B cell (primary cell): ENCODE measurements around the gene CXCL5. TPM values are rescaled to one million over a fixed set of nuclear protein-coding genes. Genes with fewer than 3 reads are reported as not detected.

Experiments used
- ATAC-seq: fragments of 200-7000 bp; cut with Tn5 transposase; one replicate; pipeline ENCODE4 v1.10.0; 2021; ENCODE audit warnings: low read depth, mild to moderate bottlenecking, moderate number of reproducible peaks, moderate library complexity
- CTCF ChIA-PET: fragments of 350-600 bp; sonication (Branson Sonifier 250); formaldehyde crosslinking; loops from one replicate; lab custom pipeline; 2021; ENCODE audit warnings: antibody characterized with exemption, inconsistent platforms; lab: Charles Lee
- POLR2A ChIA-PET: fragments of 350-600 bp; sonication (Branson Sonifier 250); formaldehyde crosslinking; loops from one replicate; lab custom pipeline; 2021; ENCODE audit warnings: antibody characterized with exemption; lab: Charles Lee
- DNase-seq: peaks from one replicate; pipeline ENCODE4 v3.0.0; 2013
- H2AFZ ChIP-seq: 2 replicates; pipeline ENCODE4 v1.6.1; 2012; ENCODE audit warnings: mild to moderate bottlenecking, low read depth, low read length; ENCODE audit not compliant: insufficient read depth, poor library complexity, severe bottlenecking
- H3K27ac ChIP-seq, 2 donors: 1 replicate in 1 of 2; 2 replicates in 1 of 2; pipeline ENCODE4 v1.5.1; 2012 to 2013; ENCODE audit warnings: low read length in 2 of 2, mild to moderate bottlenecking in 2 of 2, moderate library complexity in 1 of 2
- H3K27me3 ChIP-seq, 4 experiments: fragments of 200-600 bp in 1 of 4; sonication (generic) in 1 of 4; replicated peaks in 1 of 4; 1 replicate in 2 of 4; 2 replicates in 2 of 4; pipeline versions ENCODE4 v1.6.1 to v1.7.0; 2013 to 2016; ENCODE audit warnings: low read length in 3 of 4, mild to moderate bottlenecking in 2 of 4, mixed read lengths in 1 of 4, moderate library complexity in 1 of 4; ENCODE audit not compliant: insufficient read depth in 4 of 4, control insufficient read depth in 3 of 4; ENCODE audit errors: control extremely low read depth in 1 of 4
- H3K36me3 ChIP-seq, 2 experiments: replicated peaks in 1 of 2; 1 replicate in 1 of 2; 2 replicates in 1 of 2; pipeline versions ENCODE4 v1.6.1 to v1.7.1; 2013; ENCODE audit warnings: low read length in 1 of 2; ENCODE audit not compliant: insufficient read depth in 2 of 2, control insufficient read depth in 1 of 2; ENCODE audit errors: control extremely low read depth in 1 of 2, extremely low read depth in 1 of 2
- H3K4me1 ChIP-seq, 2 donors: fragments of 200-600 bp in 1 of 2; sonication (generic) in 1 of 2; 1 replicate in 1 of 2; 2 replicates in 1 of 2; pipeline versions ENCODE4 v1.5.1 to v1.6.1; 2013 to 2017; ENCODE audit warnings: low read length in 2 of 2; ENCODE audit not compliant: control insufficient read depth in 2 of 2, insufficient read depth in 2 of 2
- H3K4me2 ChIP-seq: replicated peaks from 2 replicates; pipeline ENCODE3; 2012; ENCODE audit warnings: mild to moderate bottlenecking, low read depth, low read length; ENCODE audit not compliant: poor library complexity, severe bottlenecking
- H3K4me3 ChIP-seq, 5 experiments: fragments of 200-600 bp in 1 of 5; sonication (generic) in 1 of 5; 1 replicate in 3 of 5; 2 replicates in 2 of 5; pipeline versions ENCODE4 v1.5.1 to v1.7.0; 2011 to 2016; ENCODE audit warnings: low read length in 4 of 5, mild to moderate bottlenecking in 4 of 5, low read depth in 2 of 5, control low read depth in 1 of 5, moderate library complexity in 1 of 5; ENCODE audit not compliant: insufficient read depth in 1 of 5; ENCODE audit errors: control extremely low read depth in 1 of 5, extremely low read depth in 1 of 5
- H3K79me2 ChIP-seq: fragments of 200-600 bp; sonication (generic); one replicate; pipeline ENCODE4 v1.6.0; 2016; ENCODE audit warnings: low read length; ENCODE audit not compliant: control insufficient read depth, insufficient read depth
- H3K9ac ChIP-seq: fragments of 200-600 bp; sonication (generic); 2 replicates; pipeline ENCODE4 v1.6.1; 2017; ENCODE audit warnings: mild to moderate bottlenecking, low read length, moderate library complexity
- H3K9me3 ChIP-seq, 3 donors: one replicate each; pipeline versions ENCODE4 v1.6.1 to v1.7.1; 2013; ENCODE audit warnings: low read length in 2 of 3; ENCODE audit not compliant: control insufficient read depth in 2 of 3, insufficient read depth in 1 of 3; ENCODE audit errors: control extremely low read depth in 1 of 3
- H4K20me1 ChIP-seq: 2 replicates; pipeline ENCODE4 v1.6.0; 2012; ENCODE audit warnings: mild to moderate bottlenecking, low read length; ENCODE audit not compliant: insufficient read depth, control insufficient read depth, poor library complexity, severe bottlenecking
- H3K27ac Mint-ChIP-seq: one replicate; pipeline ENCODE4 v1.8.0; 2021; ENCODE audit warnings: mixed read lengths
- H3K27me3 Mint-ChIP-seq: one replicate; pipeline ENCODE4 v1.8.0; 2021; ENCODE audit warnings: mixed read lengths
- H3K4me1 Mint-ChIP-seq: one replicate; pipeline ENCODE4 v1.8.0; 2021; ENCODE audit warnings: mixed read lengths
- H3K4me3 Mint-ChIP-seq: one replicate; pipeline ENCODE4 v1.8.0; 2021; ENCODE audit warnings: mixed read lengths
- H3K9me3 Mint-ChIP-seq: one replicate; pipeline ENCODE4 v1.8.0; 2022; ENCODE audit warnings: mixed read lengths; ENCODE audit not compliant: insufficient read depth
- CTCF ChIP-seq: fragments of 200-600 bp; IDR thresholded peaks from one replicate; pipeline ENCODE4 v1.8.0; 2022; ENCODE audit warnings: antibody characterized with exemption, mild to moderate bottlenecking
- EZH2 ChIP-seq: IDR thresholded peaks from 2 replicates; pipeline ENCODE4 v1.6.1; 2012; ENCODE audit warnings: borderline replicate concordance, low read depth, mild to moderate bottlenecking, moderate library complexity, low read length; ENCODE audit not compliant: insufficient read depth, poor library complexity, severe bottlenecking
- WGBS: methylation state at CpG from one replicate; pipeline ENCODE4 v1.1.5; 2013; ENCODE audit warnings: missing lambda C conversion rate; ENCODE audit not compliant: insufficient coverage; 5-methylcytosine and 5-hydroxymethylcytosine counted together
- intact Hi-C: fragments of 100-400 bp; cut with micrococcal nuclease; formaldehyde crosslinking; loops from one replicate; pipeline ENCODE4 v1.10.0; 2022
- polyA plus RNA-seq: library from polyadenylated mRNA; depleted of rRNA; stranded (reverse); fragments of >200 nt; gene quantifications from 2 replicates; pipeline ENCODE4 v1.2.3, GENCODE V29; 2012
- total RNA-seq, 2 donors: library from RNA; stranded (reverse); fragments of 120-200 nt in 1 of 2; gene quantifications; 1 replicate in 1 of 2; 2 replicates in 1 of 2; pipeline versions ENCODE4 v1.2.3 to v1.2.4, GENCODE V29; 2013 to 2022

The CXCL5 gene
- total and polyA plus RNA-seq, 2 donors (not counting 1 experiment from before 2014, with no cell fraction given) = not detected

- Histone ChIP-seq H3K4me1 (no peaks in the 10 kb centered on the region), H4K20me1 (no peaks in the 10 kb centered on the region), H3K36me3 (no peaks in the 10 kb centered on the region), H3K9ac (no peak overlapping the region), H3K79me2 (no peaks in the 10 kb centered on the region), H3K27ac (no peak overlapping the region), H3K27me3 (no peaks in the 10 kb centered on the region), H3K4me2 (no peak overlapping the region), H3K4me3 (no peak overlapping the region), H2AFZ (no peak overlapping the region), H3K9me3 (peaks cover 0 to 15% (median 4%) of the 10 kb centered on the region in 3 donors)
- WGBS = 60% methylated on average over 1 of the region's 4 CpGs
- Mint-ChIP-seq H3K4me1 (no peaks in the 10 kb centered on the region), H3K27me3 (peaks cover 7% of the 10 kb centered on the region), H3K9me3 (peaks cover 5% of the 10 kb centered on the region), H3K27ac (no peak overlapping the region), H3K4me3 (no peak overlapping the region)
- ATAC-seq (no peak), DNase-seq (no peak)
- intact Hi-C loops = no loop called here
- TF ChIP-seq CTCF = no peak
- no peak for TF ChIP-seq EZH2
- POLR2A ChIA-PET = no interaction called here
- CTCF ChIA-PET = no interaction called here
Observed at GRCh38 chr4:73976716-73977115, 21.8 kb downstream of the CXCL5 start.

- Histone ChIP-seq H3K4me1 (no peaks in the 10 kb centered on the region), H2AFZ (no peak overlapping the region), H3K36me3 (no peaks in the 10 kb centered on the region), H4K20me1 (no peaks in the 10 kb centered on the region), H3K27ac (no peak overlapping the region), H3K9me3 (peaks cover 0 to 15% (median 4%) of the 10 kb centered on the region in 3 donors), H3K79me2 (no peaks in the 10 kb centered on the region), H3K9ac (no peak overlapping the region), H3K27me3 (no peaks in the 10 kb centered on the region), H3K4me2 (no peak overlapping the region), H3K4me3 (no peak overlapping the region)
- DNase-seq = no peak
- 79% methylated on average over 2 of the region's 2 CpGs for WGBS
- H3K4me3 Mint-ChIP-seq = no peak overlapping the region
- intact Hi-C loops = no loop called here
- no peaks in the 10 kb centered on the region for H3K4me1 Mint-ChIP-seq
- CTCF ChIA-PET = no interaction called here
- TF ChIP-seq EZH2 = no peak
- no peak for TF ChIP-seq CTCF
- POLR2A ChIA-PET = no interaction called here
- ATAC-seq = no peak
- H3K27me3 Mint-ChIP-seq = peaks cover 6% of the 10 kb centered on the region
- peaks cover 5% of the 10 kb centered on the region for H3K9me3 Mint-ChIP-seq
- H3K27ac Mint-ChIP-seq = no peak overlapping the region
Observed at GRCh38 chr4:73976217-73976616, 22.3 kb downstream of the CXCL5 start.
